ENCODE data around the gene RAB31. TPM values are rescaled to one million over a fixed set of nuclear protein-coding genes. Genes with fewer than 3 reads are reported as not detected.

Gene RAB31
- total and polyA plus RNA-seq, 2 of the 13 experiments (the other 11 are each of a cell fraction or from before 2014, with no cell fraction given), result 1.1 to 1.7 TPM

DNA sequence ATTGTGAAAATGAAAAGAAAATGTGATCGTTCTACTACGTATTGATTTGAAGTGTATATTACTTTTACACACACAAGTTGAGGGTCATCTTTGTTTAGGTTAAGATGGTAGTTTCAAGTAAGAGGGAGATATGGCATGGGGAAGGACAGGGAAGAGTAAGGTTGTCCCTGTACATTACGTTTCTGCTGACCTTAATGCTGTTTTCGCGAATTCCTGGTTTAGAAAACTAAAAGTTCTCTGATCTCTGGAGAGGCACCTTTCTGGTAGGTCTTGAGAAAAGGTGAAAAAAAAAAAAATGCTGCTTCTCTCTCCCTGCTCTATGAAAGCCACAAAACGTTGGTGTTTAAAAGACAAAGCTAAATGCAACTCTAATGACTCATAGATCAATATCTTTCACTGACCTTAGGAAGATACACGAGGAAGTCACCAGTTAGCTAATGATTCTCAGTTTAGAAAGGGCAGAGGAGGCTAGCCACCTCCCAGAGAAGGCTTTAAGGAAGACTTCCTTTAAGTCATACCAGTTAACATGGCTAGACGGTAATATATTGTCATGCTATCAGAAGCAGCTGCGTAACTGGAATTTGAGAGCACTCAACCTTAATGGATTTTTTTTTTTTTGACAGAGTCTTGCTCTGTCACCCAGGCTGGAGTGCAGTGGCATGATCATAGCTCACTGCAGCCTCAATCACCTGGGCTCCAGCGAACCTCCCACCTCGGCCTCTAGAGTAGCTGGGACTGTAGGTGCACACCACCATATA lies 190.9 kb downstream of the RAB31 start (continued):
- TF ChIP-seq, protein P1, sequence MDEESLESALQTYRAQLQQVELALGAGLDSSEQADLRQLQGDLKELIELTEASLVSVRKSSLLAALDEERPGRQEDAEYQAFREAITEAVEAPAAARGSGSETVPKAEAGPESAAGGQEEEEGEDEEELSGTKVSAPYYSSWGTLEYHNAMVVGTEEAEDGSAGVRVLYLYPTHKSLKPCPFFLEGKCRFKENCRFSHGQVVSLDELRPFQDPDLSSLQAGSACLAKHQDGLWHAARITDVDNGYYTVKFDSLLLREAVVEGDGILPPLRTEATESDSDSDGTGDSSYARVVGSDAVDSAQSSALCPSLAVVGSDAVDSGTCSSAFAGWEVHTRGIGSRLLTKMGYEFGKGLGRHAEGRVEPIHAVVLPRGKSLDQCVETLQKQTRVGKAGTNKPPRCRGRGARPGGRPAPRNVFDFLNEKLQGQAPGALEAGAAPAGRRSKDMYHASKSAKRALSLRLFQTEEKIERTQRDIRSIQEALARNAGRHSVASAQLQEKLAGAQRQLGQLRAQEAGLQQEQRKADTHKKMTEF (CRISPR knock-in tag; IDR thresholded peaks at IDR 0.05), result peak; percentile 42; the same call in 1 of the 2 replicates
- peak; percentile 92 for TF ChIP-seq JUNB (CRISPR knock-in tag; IDR thresholded peaks at IDR 0.05; ENCODE audit: borderline replicate concordance)
- TF ChIP-seq JUN (CRISPR knock-in tag; IDR thresholded peaks at IDR 0.05), result 0 out of 2 replicates have a peak, but pooled peaks have one; percentile 30
- TF ChIP-seq KDM6A (CRISPR knock-in tag; IDR thresholded peaks at IDR 0.05; ENCODE audit: low read depth), result 0 out of 2 replicates have a peak, but pooled peaks have one; percentile 19
- peak; percentile 67 for TF ChIP-seq NR2F6 (IDR thresholded peaks at IDR 0.05)
- TF ChIP-seq NR2F6 (CRISPR knock-in tag; IDR thresholded peaks at IDR 0.05), result peak; percentile 68; the same call in 1 of the 2 replicates
- TF ChIP-seq KMT2B (CRISPR knock-in tag; IDR thresholded peaks at IDR 0.05), result peak; percentile 28; the same call in 1 of the 2 replicates
- TF ChIP-seq ERF (CRISPR knock-in tag; IDR thresholded peaks at IDR 0.05), result 0 out of 2 replicates have a peak, but pooled peaks have one; percentile 40
- 0 out of 2 replicates have a peak, but pooled peaks have one; percentile 11 for TF ChIP-seq BCL6 (CRISPR knock-in tag; IDR thresholded peaks at IDR 0.05)
- TF ChIP-seq, protein P2, sequence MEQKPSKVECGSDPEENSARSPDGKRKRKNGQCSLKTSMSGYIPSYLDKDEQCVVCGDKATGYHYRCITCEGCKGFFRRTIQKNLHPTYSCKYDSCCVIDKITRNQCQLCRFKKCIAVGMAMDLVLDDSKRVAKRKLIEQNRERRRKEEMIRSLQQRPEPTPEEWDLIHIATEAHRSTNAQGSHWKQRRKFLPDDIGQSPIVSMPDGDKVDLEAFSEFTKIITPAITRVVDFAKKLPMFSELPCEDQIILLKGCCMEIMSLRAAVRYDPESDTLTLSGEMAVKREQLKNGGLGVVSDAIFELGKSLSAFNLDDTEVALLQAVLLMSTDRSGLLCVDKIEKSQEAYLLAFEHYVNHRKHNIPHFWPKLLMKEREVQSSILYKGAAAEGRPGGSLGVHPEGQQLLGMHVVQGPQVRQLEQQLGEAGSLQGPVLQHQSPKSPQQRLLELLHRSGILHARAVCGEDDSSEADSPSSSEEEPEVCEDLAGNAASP (CRISPR knock-in tag; IDR thresholded peaks at IDR 0.05; ENCODE audit: borderline replicate concordance), result peak; percentile 45; the same call in 1 of the 2 replicates
- peak; percentile 93 for TF ChIP-seq JUND (CRISPR knock-in tag; IDR thresholded peaks at IDR 0.05)
- no peak for TF ChIP-seq ZNF777 (CRISPR knock-in tag; IDR thresholded peaks at IDR 0.05)
- TF ChIP-seq ZFAT (CRISPR knock-in tag; conservative IDR thresholded peaks at IDR 0.05), result no peak
- 0 out of 4 replicates have a peak, but pooled peaks of 1 of the 2 experiments have one; percentile 37 for TF ChIP-seq KLF16 (CRISPR knock-in tag; IDR thresholded peaks at IDR 0.05)
- TF ChIP-seq PPARG (CRISPR knock-in tag; conservative IDR thresholded peaks at IDR 0.05), result 0 out of 2 replicates have a peak, but pooled peaks have one; percentile 21
- no peak for TF ChIP-seq ATM (IDR thresholded peaks at IDR 0.05; ENCODE audit: borderline replicate concordance)
- TF ChIP-seq ELF3 (CRISPR knock-in tag; IDR thresholded peaks at IDR 0.05), result peak; percentile 89
- TF ChIP-seq ETV5 (CRISPR knock-in tag; IDR thresholded peaks at IDR 0.05; ENCODE audit: borderline replicate concordance), result peak; percentile 23; the same call in 1 of the 2 replicates
- TF ChIP-seq, protein P3, sequence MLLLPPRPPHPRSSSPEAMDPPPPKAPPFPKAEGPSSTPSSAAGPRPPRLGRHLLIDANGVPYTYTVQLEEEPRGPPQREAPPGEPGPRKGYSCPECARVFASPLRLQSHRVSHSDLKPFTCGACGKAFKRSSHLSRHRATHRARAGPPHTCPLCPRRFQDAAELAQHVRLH (CRISPR knock-in tag; IDR thresholded peaks at IDR 0.05; ENCODE audit: borderline replicate concordance, low read depth), result 0 out of 2 replicates have a peak, but pooled peaks have one; percentile 20
- TF ChIP-seq SRY (CRISPR knock-in tag; IDR thresholded peaks at IDR 0.05), result no peak
- TF ChIP-seq GATAD2A (CRISPR knock-in tag; IDR thresholded peaks at IDR 0.05), result peak; percentile 88
- TF ChIP-seq, protein P4, sequence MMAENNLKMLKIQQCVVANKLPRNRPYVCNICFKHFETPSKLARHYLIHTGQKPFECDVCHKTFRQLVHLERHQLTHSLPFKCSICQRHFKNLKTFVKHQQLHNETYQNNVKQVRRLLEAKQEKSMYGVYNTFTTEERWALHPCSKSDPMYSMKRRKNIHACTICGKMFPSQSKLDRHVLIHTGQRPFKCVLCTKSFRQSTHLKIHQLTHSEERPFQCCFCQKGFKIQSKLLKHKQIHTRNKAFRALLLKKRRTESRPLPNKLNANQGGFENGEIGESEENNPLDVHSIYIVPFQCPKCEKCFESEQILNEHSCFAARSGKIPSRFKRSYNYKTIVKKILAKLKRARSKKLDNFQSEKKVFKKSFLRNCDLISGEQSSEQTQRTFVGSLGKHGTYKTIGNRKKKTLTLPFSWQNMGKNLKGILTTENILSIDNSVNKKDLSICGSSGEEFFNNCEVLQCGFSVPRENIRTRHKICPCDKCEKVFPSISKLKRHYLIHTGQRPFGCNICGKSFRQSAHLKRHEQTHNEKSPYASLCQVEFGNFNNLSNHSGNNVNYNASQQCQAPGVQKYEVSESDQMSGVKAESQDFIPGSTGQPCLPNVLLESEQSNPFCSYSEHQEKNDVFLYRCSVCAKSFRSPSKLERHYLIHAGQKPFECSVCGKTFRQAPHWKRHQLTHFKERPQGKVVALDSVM (CRISPR knock-in tag; IDR thresholded peaks at IDR 0.05), result peak; percentile 88
- peak; percentile 78 for TF ChIP-seq RXRB (CRISPR knock-in tag; IDR thresholded peaks at IDR 0.05; ENCODE audit: borderline replicate concordance)
- TF ChIP-seq SOX13 (IDR thresholded peaks at IDR 0.05), result no peak
- TF ChIP-seq SOX13 (CRISPR knock-in tag; conservative IDR thresholded peaks at IDR 0.05 in 1 of 2, IDR thresholded peaks at IDR 0.05 in 1 of 2), result peak in 1 of 2 experiments; percentile 70; a peak in 2 of 4 replicates
- TF ChIP-seq POLR2A (IDR thresholded peaks at IDR 0.05; ENCODE audit: insufficient read depth in 1 of 2, low read depth in 2 of 2, low read length in 2 of 2), result 0 out of 4 replicates have a peak, but pooled peaks of 1 of the 2 experiments have one; percentile 20
- peak; percentile 63 for TF ChIP-seq FOXA3 (CRISPR knock-in tag; IDR thresholded peaks at IDR 0.05)
- TF ChIP-seq KAT2B (IDR thresholded peaks at IDR 0.05; ENCODE audit: borderline replicate concordance, low read depth, low read length), result peak; percentile 18; the same call in 1 of the 2 replicates
